Endothelial cell of umbilical vein (primary cell): ENCODE results near the gene CHRNA1. TPM values are rescaled to one million over a fixed set of nuclear protein-coding genes. Genes with fewer than 3 reads are reported as not detected.

ENCODE experiments used
- BruUV-seq: library from RNA; stranded (reverse); fragments of 400-500 nt; replicated peaks from 2 replicates; lab custom pipeline; 2021; lab: Mats Ljungman, UMichigan
- CTCF ChIA-PET: fragments of 300-600, 350-600 bp; sonication (Branson Sonifier 250); formaldehyde crosslinking; loops from one replicate; lab custom pipeline; 2021; ENCODE audit warnings: antibody characterized with exemption, inconsistent platforms; lab: Charles Lee
- POLR2A ChIA-PET: fragments of 300-600, 350-600 bp; sonication (Branson Sonifier 250); formaldehyde crosslinking; loops from one replicate; lab custom pipeline; 2021; ENCODE audit warnings: antibody characterized with exemption, inconsistent platforms; lab: Charles Lee
- DNase-seq: peaks from one replicate; pipeline ENCODE4 v3.0.0-alpha.2; 2011; ENCODE audit warnings: low read depth, low spot score
- FAIRE-seq: peaks from 2 replicates; lab custom pipeline; 2011; peaks lifted over from hg19 to GRCh38; lab: Jason Lieb, UNC
- H2AFZ ChIP-seq: 2 replicates; pipeline ENCODE4 v1.6.0; 2012; ENCODE audit warnings: low read depth, low read length, control low read depth, inconsistent platforms
- H3K27ac ChIP-seq: 2 replicates; pipeline ENCODE4 v1.5.1; 2011; ENCODE audit warnings: low read depth, mild to moderate bottlenecking, control low read depth, low read length, moderate library complexity; ENCODE audit not compliant: insufficient read depth
- H3K27me3 ChIP-seq, 2 experiments: 2 replicates each; pipeline versions ENCODE4 v1.6.0 to v1.6.1; 2011; ENCODE audit warnings: low read length in 2 of 2, mixed read lengths in 1 of 2; ENCODE audit not compliant: control insufficient read depth in 2 of 2, insufficient read depth in 2 of 2
- H3K36me3 ChIP-seq, 2 experiments: 2 replicates in 1 of 2; 3 replicates in 1 of 2; pipeline ENCODE4 v1.5.1; 2011; ENCODE audit warnings: low read length in 2 of 2, mild to moderate bottlenecking in 1 of 2, moderate library complexity in 1 of 2; ENCODE audit not compliant: control insufficient read depth in 2 of 2, insufficient read depth in 2 of 2; ENCODE audit errors: extremely low read depth in 1 of 2
- H3K4me1 ChIP-seq: 3 replicates; pipeline ENCODE4 v1.5.1; 2011; ENCODE audit warnings: mild to moderate bottlenecking, low read length; ENCODE audit not compliant: control insufficient read depth, insufficient read depth; ENCODE audit errors: extremely low read depth
- H3K4me2 ChIP-seq: 2 replicates; pipeline ENCODE4 v1.6.1; 2011; ENCODE audit warnings: low read length, control low read depth, mixed read lengths; ENCODE audit not compliant: insufficient read depth
- H3K4me3 ChIP-seq, 3 experiments: fragments of 200-600 bp in 1 of 3; sonication (generic), shearing (Covaris generic) in 1 of 3; replicated peaks in 1 of 3; 2 replicates each; pipeline ENCODE4 v1.5.1; 2011 to 2016; ENCODE audit warnings: control low read depth in 3 of 3, low read length in 3 of 3, mild to moderate bottlenecking in 2 of 3, inconsistent platforms in 1 of 3, low read depth in 1 of 3, moderate library complexity in 1 of 3; ENCODE audit not compliant: insufficient read depth in 1 of 3
- H3K79me2 ChIP-seq: 2 replicates; pipeline ENCODE4 v1.6.0; 2012; ENCODE audit warnings: low read length, inconsistent platforms; ENCODE audit not compliant: control insufficient read depth, insufficient read depth
- H3K9ac ChIP-seq: replicated peaks from 2 replicates; pipeline ENCODE3; 2011; ENCODE audit warnings: low read length, control low read depth; ENCODE audit not compliant: insufficient read depth; ENCODE audit errors: extremely low read depth
- H3K9me1 ChIP-seq: replicated peaks from 3 replicates; pipeline ENCODE4 v1.6.0; 2011; ENCODE audit warnings: mild to moderate bottlenecking, low read length; ENCODE audit not compliant: control insufficient read depth, insufficient read depth; ENCODE audit errors: extremely low read depth
- H3K9me3 ChIP-seq: replicated peaks from 2 replicates; pipeline ENCODE4 v1.5.1; 2012; ENCODE audit warnings: low read length, inconsistent platforms; ENCODE audit not compliant: control insufficient read depth, insufficient read depth
- H4K20me1 ChIP-seq: replicated peaks from 2 replicates; pipeline ENCODE3; 2011; ENCODE audit warnings: mild to moderate bottlenecking, low read length; ENCODE audit not compliant: control insufficient read depth, insufficient read depth; ENCODE audit errors: extremely low read depth
- CTCF ChIP-seq, 2 donors: IDR thresholded peaks; 1 replicate in 1 of 2; 2 replicates in 1 of 2; pipeline ENCODE4 v1.5.1; 2011; ENCODE audit warnings: low read length in 2 of 2, mild to moderate bottlenecking in 2 of 2, moderate library complexity in 2 of 2, control low read depth in 1 of 2, inconsistent platforms in 1 of 2, low read depth in 1 of 2; ENCODE audit not compliant: insufficient read depth in 1 of 2; ENCODE audit errors: extremely low read depth in 1 of 2
- EZH2 ChIP-seq: IDR thresholded peaks from 2 replicates; pipeline ENCODE4 v1.6.1; 2012; ENCODE audit warnings: borderline replicate concordance, low read depth, mild to moderate bottlenecking, moderate library complexity, low read length, inconsistent platforms; ENCODE audit not compliant: severe bottlenecking
- FOS ChIP-seq: IDR thresholded peaks from 2 replicates; pipeline ENCODE4 v1.6.1; 2011; ENCODE audit warnings: mild to moderate bottlenecking, low read length, moderate library complexity, borderline replicate concordance; ENCODE audit not compliant: insufficient read depth
- GATA2 ChIP-seq: IDR thresholded peaks from 2 replicates; pipeline ENCODE4 v1.7.0; 2011; ENCODE audit warnings: low read depth, mild to moderate bottlenecking, moderate library complexity, mixed read lengths, low read length; ENCODE audit not compliant: insufficient read length, insufficient read depth
- JUN ChIP-seq: IDR thresholded peaks from 2 replicates; pipeline ENCODE4 v1.6.1; 2011; ENCODE audit warnings: borderline replicate concordance, low read depth; ENCODE audit not compliant: insufficient read length, insufficient read depth
- MAX ChIP-seq: IDR thresholded peaks from 2 replicates; pipeline ENCODE4 v1.6.1; 2011; ENCODE audit not compliant: insufficient read depth, insufficient read length
- MYC ChIP-seq: IDR thresholded peaks from one replicate; pipeline ENCODE4 v1.6.1; 2011; ENCODE audit warnings: mild to moderate bottlenecking, low read depth, low read length
- POLR2A ChIP-seq: IDR thresholded peaks from 2 replicates; pipeline ENCODE4 v1.6.1; 2012; ENCODE audit warnings: low read depth, mild to moderate bottlenecking, control low read depth, low read length
- POLR2AphosphoS5 ChIP-seq: IDR thresholded peaks from 2 replicates; pipeline ENCODE4 v1.6.1; 2012; ENCODE audit warnings: low read depth, mild to moderate bottlenecking, control low read depth, low read length, moderate library complexity; ENCODE audit not compliant: insufficient read depth
- dilution Hi-C: fragments of 300-500 bp; cut with MboI; formaldehyde crosslinking; loops from one replicate; pipeline ENCODE4 v1.15.0; 2019; ENCODE audit warnings: low sequenced_read_pairs; ENCODE audit not compliant: extremely low pct_ligation_motif_present
- intact Hi-C: fragments of 100-400 bp; cut with micrococcal nuclease; formaldehyde crosslinking; loops from one replicate; pipeline ENCODE4 v1.10.0; 2022
- polyA plus RNA-seq, 4 experiments: library from polyadenylated mRNA; depleted of rRNA in 3 of 4; stranded (reverse) in 3 of 4; unstranded in 1 of 4; fragments of >200 nt; gene quantifications; 2 replicates each; pipeline versions ENCODE4 v1.2.1 to v1.2.3, GENCODE V29; 2011 to 2012; ENCODE audit warnings: missing spikeins in 1 of 4
- total RNA-seq: library from RNA; stranded (reverse); gene quantifications from 2 replicates; pipeline ENCODE4 v1.2.3, GENCODE V29; 2021

The CHRNA1 gene
- total and polyA plus RNA-seq, 2 donors (not counting 3 experiments of a cell fraction or from before 2014, with no cell fraction given): 11.3 to 18.2 TPM

GRCh38 chr2:174748948-174749347 is 15.3 kb downstream of the CHRNA1 start:
- ChIA-PET CTCF (interaction anchor here (0.6 to 5.1 kb wide), 55 partner anchors 8 to 1349 kb away, joined by 3 to 97 read pairs (median 5); partner anchors contain the start of genes CHN1 and CHRNA1), POLR2A (no interaction called here)
- H3K4me1 ChIP-seq: no peaks in the 10 kb centered on the region
- no peaks in the 10 kb centered on the region for H3K9me3 ChIP-seq
- no peaks in the 10 kb centered on the region for H3K9me1 ChIP-seq
- no peak overlapping the region for H3K27ac ChIP-seq
- TF ChIP-seq CTCF (IDR thresholded peaks at IDR 0.05; ENCODE audit: extremely low read depth in 1 of 2, insufficient read depth in 1 of 2, low read depth in 1 of 2, low read length in 2 of 2) (peak; percentile 67 to 74), POLR2A (no peak)
- H3K4me2 ChIP-seq: no peak overlapping the region
- no peak overlapping the region for H2AFZ ChIP-seq
- intact Hi-C loops: loop anchor here (1.0 to 5.0 kb wide), 5 partner anchors 14 to 241 kb away; no protein-coding TSS in a partner anchor
- FAIRE-seq (peak; percentile 97), DNase-seq (peak; percentile 66)
- no peaks in the 10 kb centered on the region for H4K20me1 ChIP-seq
- peaks cover 0 to 2% of the 10 kb centered on the region in 2 experiments for H3K27me3 ChIP-seq
- no TSS peak for BruUV-seq
- no peaks in the 10 kb centered on the region for H3K79me2 ChIP-seq
- dilution Hi-C loops: no loop called here
- H3K36me3 ChIP-seq: no peaks in the 10 kb centered on the region
- H3K4me3 ChIP-seq: no peak overlapping the region
- no peak overlapping the region for H3K9ac ChIP-seq

- Histone ChIP-seq H3K9ac (no peak overlapping the region), H3K27ac (no peak overlapping the region), H3K79me2 (no peaks in the 10 kb centered on the region), H3K9me1 (no peaks in the 10 kb centered on the region), H3K36me3 (no peaks in the 10 kb centered on the region), H4K20me1 (no peaks in the 10 kb centered on the region), H3K4me2 (no peak overlapping the region), H3K9me3 (no peaks in the 10 kb centered on the region), H3K4me3 (no peak overlapping the region), H2AFZ (no peak overlapping the region), H3K4me1 (no peaks in the 10 kb centered on the region), H3K27me3 (peaks cover 0 to 5% of the 10 kb centered on the region in 2 experiments)
- dilution Hi-C loops (no loop called here), intact Hi-C loops (loop anchor here (5.0 kb wide), 1 partner anchor 48 kb away; no protein-coding TSS in a partner anchor)
- TF ChIP-seq EZH2: no peak
- no peak for TF ChIP-seq JUN
- TF ChIP-seq GATA2: no peak
- TF ChIP-seq POLR2AphosphoS5: no peak
- no peak for TF ChIP-seq MYC
- no peak for TF ChIP-seq POLR2A
- TF ChIP-seq MAX: no peak
- TF ChIP-seq CTCF (IDR thresholded peaks at IDR 0.05; ENCODE audit: extremely low read depth in 1 of 2, insufficient read depth in 1 of 2, low read depth in 1 of 2, low read length in 2 of 2): no peak
- no peak for TF ChIP-seq FOS
- ChIA-PET CTCF (interaction anchor here (0.7 to 0.9 kb wide), 2 partner anchors 26 to 45 kb away, joined by 3 to 4 read pairs; no protein-coding TSS in a partner anchor), POLR2A (no interaction called here)
- FAIRE-seq (no peak), DNase-seq (no peak)
- no TSS peak for BruUV-seq
These were observed 19.1 kb downstream of the CHRNA1 start for GRCh38 chr2:174745142-174745541.
